ENCODE data around the gene TMEM179. TPM values are rescaled to one million over a fixed set of nuclear protein-coding genes. Genes with fewer than 3 reads are reported as not detected.

Gene TMEM179
- total RNA-seq, 4 donors from 2014 or later, result 2.3 TPM; not detected in 3

- DNase-seq, result no peak
- intact Hi-C loops (cut with DNase I; ENCODE audit: low total_unique reads), result no loop called here
- TF ChIP-seq POLR2A (IDR thresholded peaks at IDR 0.05) (no peak), CTCF (IDR thresholded peaks at IDR 0.05) (no peak)
- H3K4me1 ChIP-seq, result no peaks in the 10 kb centered on the region
- no peaks in the 10 kb centered on the region for H3K36me3 ChIP-seq
- H3K9me3 ChIP-seq, result no peaks in the 10 kb centered on the region
- no peaks in the 10 kb centered on the region for H3K27me3 ChIP-seq
- H3K27ac ChIP-seq, result no peak overlapping the region
- no peak overlapping the region for H3K4me3 ChIP-seq
Observed at GRCh38 chr14:104610749-104611310, 6.3 kb upstream of the TMEM179 start.

- Histone ChIP-seq H3K27ac (no peak overlapping the region), H3K4me3 (no peak overlapping the region), H3K4me1 (peaks cover 0 to 2% of the 10 kb centered on the region in 2 donors), H3K9me3 (no peaks in the 10 kb centered on the region), H3K27me3 (no peaks in the 10 kb centered on the region), H3K36me3 (no peaks in the 10 kb centered on the region)
- intact Hi-C loops (cut with DNase I; ENCODE audit: low total_unique reads), result no loop called here
- TF ChIP-seq POLR2A (IDR thresholded peaks at IDR 0.05), result no peak
- no peak for TF ChIP-seq CTCF (IDR thresholded peaks at IDR 0.05)
- no peak for DNase-seq
Observed at GRCh38 chr14:104609666-104610065, 5.1 kb upstream of the TMEM179 start.

GRCh38 chr14:104603711-104604401 lies 716 bp downstream of the TMEM179 start:
- no peaks in the 10 kb centered on the region for H3K36me3 ChIP-seq
- DNase-seq, result no peak
- intact Hi-C loops (cut with DNase I; ENCODE audit: low total_unique reads), result no loop called here
- H3K27me3 ChIP-seq, result peaks cover 7 to 8% of the 10 kb centered on the region in 2 donors
- H3K9me3 ChIP-seq, result no peaks in the 10 kb centered on the region
- peaks cover 0 to 7% of the 10 kb centered on the region in 2 donors for H3K4me1 ChIP-seq
- TF ChIP-seq CTCF (IDR thresholded peaks at IDR 0.05) (no peak), POLR2A (IDR thresholded peaks at IDR 0.05) (no peak)
- H3K27ac ChIP-seq, result no peak overlapping the region
- H3K4me3 ChIP-seq, result no peak overlapping the region

GRCh38 chr14:104602933-104603325 lies 1.6 kb downstream of the TMEM179 start:
- H3K4me1 ChIP-seq, result peaks cover 0 to 7% of the 10 kb centered on the region in 2 donors
- TF ChIP-seq POLR2A (IDR thresholded peaks at IDR 0.05) (no peak), CTCF (IDR thresholded peaks at IDR 0.05) (no peak)
- H3K27me3 ChIP-seq, result peaks cover 7 to 8% of the 10 kb centered on the region in 2 donors
- H3K27ac ChIP-seq, result no peak overlapping the region
- intact Hi-C loops (cut with DNase I; ENCODE audit: low total_unique reads), result no loop called here
- no peak for DNase-seq
- H3K9me3 ChIP-seq, result no peaks in the 10 kb centered on the region
- H3K4me3 ChIP-seq, result no peak overlapping the region
- no peaks in the 10 kb centered on the region for H3K36me3 ChIP-seq

GRCh38 chr14:104602315-104602932 lies 2.1 kb downstream of the TMEM179 start:
- Histone ChIP-seq H3K4me1 (peaks cover 0 to 7% of the 10 kb centered on the region in 2 donors), H3K27me3 (peaks cover 7 to 8% of the 10 kb centered on the region in 2 donors), H3K9me3 (no peaks in the 10 kb centered on the region), H3K4me3 (no peak overlapping the region), H3K27ac (no peak overlapping the region), H3K36me3 (no peaks in the 10 kb centered on the region)
- DNase-seq, result no peak
- intact Hi-C loops (cut with DNase I; ENCODE audit: low total_unique reads), result no loop called here
- TF ChIP-seq CTCF (IDR thresholded peaks at IDR 0.05) (no peak), POLR2A (IDR thresholded peaks at IDR 0.05) (no peak)

Measured in uterus (tissue), 4 donors.